DOHH2 (cell line): ENCODE results near the gene EPHB2.

Source experiments
- H3F3A ChIP-seq: fragments of 200-600 bp; sonication (generic), shearing (Covaris generic); 2 replicates; pipeline ENCODE4 v1.6.0; 2016; ENCODE audit warnings: antibody characterized with exemption, mild to moderate bottlenecking; ENCODE audit not compliant: control insufficient read depth, insufficient read depth
- H3K27ac ChIP-seq: fragments of 200-600 bp; sonication (generic); 2 replicates; pipeline ENCODE4 v1.5.1; 2014; ENCODE audit warnings: low read depth, mild to moderate bottlenecking, low read length, moderate library complexity
- H3K27me3 ChIP-seq: fragments of 200-600 bp; sonication (generic); 2 replicates; pipeline ENCODE4 v1.6.1; 2014; ENCODE audit warnings: mild to moderate bottlenecking, low read length, mixed read lengths; ENCODE audit not compliant: control insufficient read depth
- H3K36me3 ChIP-seq: fragments of 200-600 bp; sonication (generic); 2 replicates; pipeline ENCODE4 v1.6.1; 2014; ENCODE audit warnings: mild to moderate bottlenecking, low read length, moderate library complexity, mixed read lengths; ENCODE audit not compliant: control insufficient read depth
- H3K4me1 ChIP-seq: fragments of 200-600 bp; sonication (generic); 2 replicates; pipeline ENCODE4 v1.6.1; 2014; ENCODE audit warnings: mild to moderate bottlenecking, low read length, mixed read lengths; ENCODE audit not compliant: control insufficient read depth
- H3K4me2 ChIP-seq: fragments of 200-600 bp; sonication (generic); 2 replicates; pipeline ENCODE4 v1.6.0; 2014; ENCODE audit warnings: mild to moderate bottlenecking, low read length, moderate library complexity
- H3K4me3 ChIP-seq: fragments of 200-600 bp; sonication (generic); 2 replicates; pipeline ENCODE4 v1.5.1; 2014; ENCODE audit warnings: mild to moderate bottlenecking, low read length, mixed read lengths
- H3K79me2 ChIP-seq: fragments of 200-600 bp; sonication (generic); 2 replicates; pipeline ENCODE4 v1.6.1; 2014; ENCODE audit warnings: mild to moderate bottlenecking, low read length, mixed read lengths; ENCODE audit not compliant: control insufficient read depth
- H3K9me2 ChIP-seq: fragments of 200-600 bp; sonication (generic); replicated peaks from 2 replicates; pipeline ENCODE4 v1.6.1; 2014; ENCODE audit warnings: mild to moderate bottlenecking, low read length, mixed read lengths; ENCODE audit not compliant: control insufficient read depth
- H3K9me3 ChIP-seq: fragments of 200-600 bp; sonication (generic); 2 replicates; pipeline ENCODE4 v1.6.1; 2014; ENCODE audit warnings: antibody characterized with exemption, low read length, mixed read lengths; ENCODE audit not compliant: control insufficient read depth, insufficient read depth
- H4K20me1 ChIP-seq: fragments of 200-600 bp; sonication (generic); 2 replicates; pipeline ENCODE4 v1.6.0; 2014; ENCODE audit warnings: low read depth, mild to moderate bottlenecking, antibody characterized with exemption, low read length, moderate library complexity; ENCODE audit not compliant: control insufficient read depth, insufficient read depth
- EZH2phosphoT487 ChIP-seq: fragments of 200-600 bp; sonication (generic); IDR thresholded peaks from 2 replicates; pipeline ENCODE4 v1.6.1; 2017; ENCODE audit warnings: borderline replicate concordance, mild to moderate bottlenecking, antibody characterized with exemption, low read length, moderate library complexity, mixed read lengths
- TF ChIP-seq, protein P1 (sequence below): fragments of 200-600 bp; sonication (generic); IDR thresholded peaks from one replicate; pipeline ENCODE4 v1.5.1; 2014; ENCODE audit warnings: antibody characterized with exemption, mild to moderate bottlenecking, low read depth, low read length; ENCODE audit not compliant: poor library complexity, severe bottlenecking

EPHB2 gene

DNA sequence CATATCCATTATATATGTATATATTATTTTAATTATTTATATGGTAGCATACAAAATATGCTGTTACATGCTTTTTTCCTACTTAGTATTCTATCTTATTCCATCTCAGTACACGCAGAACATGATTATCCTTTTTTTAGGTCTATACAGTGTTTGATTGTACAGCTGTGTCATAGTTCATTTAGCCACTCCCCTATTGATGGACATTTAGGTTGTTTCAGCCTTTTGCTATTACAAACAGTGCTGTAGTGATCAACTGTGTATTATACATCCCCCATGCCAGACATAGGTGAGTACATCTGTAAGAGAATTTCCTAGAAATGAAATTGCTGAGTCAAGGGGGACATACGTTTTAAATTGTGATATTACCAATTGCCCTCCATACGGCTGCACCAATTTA, 246.4 kb downstream of the EPHB2 start:
- TF ChIP-seq, protein P1, sequence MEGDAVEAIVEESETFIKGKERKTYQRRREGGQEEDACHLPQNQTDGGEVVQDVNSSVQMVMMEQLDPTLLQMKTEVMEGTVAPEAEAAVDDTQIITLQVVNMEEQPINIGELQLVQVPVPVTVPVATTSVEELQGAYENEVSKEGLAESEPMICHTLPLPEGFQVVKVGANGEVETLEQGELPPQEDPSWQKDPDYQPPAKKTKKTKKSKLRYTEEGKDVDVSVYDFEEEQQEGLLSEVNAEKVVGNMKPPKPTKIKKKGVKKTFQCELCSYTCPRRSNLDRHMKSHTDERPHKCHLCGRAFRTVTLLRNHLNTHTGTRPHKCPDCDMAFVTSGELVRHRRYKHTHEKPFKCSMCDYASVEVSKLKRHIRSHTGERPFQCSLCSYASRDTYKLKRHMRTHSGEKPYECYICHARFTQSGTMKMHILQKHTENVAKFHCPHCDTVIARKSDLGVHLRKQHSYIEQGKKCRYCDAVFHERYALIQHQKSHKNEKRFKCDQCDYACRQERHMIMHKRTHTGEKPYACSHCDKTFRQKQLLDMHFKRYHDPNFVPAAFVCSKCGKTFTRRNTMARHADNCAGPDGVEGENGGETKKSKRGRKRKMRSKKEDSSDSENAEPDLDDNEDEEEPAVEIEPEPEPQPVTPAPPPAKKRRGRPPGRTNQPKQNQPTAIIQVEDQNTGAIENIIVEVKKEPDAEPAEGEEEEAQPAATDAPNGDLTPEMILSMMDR, result no peak
- no peak for TF ChIP-seq EZH2phosphoT487

GRCh38 chr1:22958556-22958955, 247.9 kb downstream of the EPHB2 start:
- H3K27me3 ChIP-seq, result no peaks in the 10 kb centered on the region
- no peaks in the 10 kb centered on the region for H3F3A ChIP-seq
- no peaks in the 10 kb centered on the region for H3K9me2 ChIP-seq
- no peaks in the 10 kb centered on the region for H3K79me2 ChIP-seq
- H3K36me3 ChIP-seq, result no peaks in the 10 kb centered on the region
- no peaks in the 10 kb centered on the region for H3K9me3 ChIP-seq
- no peaks in the 10 kb centered on the region for H4K20me1 ChIP-seq
- TF ChIP-seq, protein P1, result no peak
- TF ChIP-seq EZH2phosphoT487, result no peak
- no peak overlapping the region for H3K4me2 ChIP-seq
- H3K27ac ChIP-seq, result no peak overlapping the region
- H3K4me1 ChIP-seq, result no peaks in the 10 kb centered on the region
- no peak overlapping the region for H3K4me3 ChIP-seq

More for the DNA sequence above, 246.4 kb downstream of the EPHB2 start:
- Histone ChIP-seq H3K9me2 (no peaks in the 10 kb centered on the region), H3K27ac (no peak overlapping the region), H4K20me1 (no peaks in the 10 kb centered on the region), H3K9me3 (no peaks in the 10 kb centered on the region), H3F3A (no peaks in the 10 kb centered on the region), H3K27me3 (no peaks in the 10 kb centered on the region), H3K4me1 (no peaks in the 10 kb centered on the region), H3K4me2 (no peak overlapping the region), H3K4me3 (no peak overlapping the region), H3K36me3 (no peaks in the 10 kb centered on the region), H3K79me2 (no peaks in the 10 kb centered on the region)

DNA sequence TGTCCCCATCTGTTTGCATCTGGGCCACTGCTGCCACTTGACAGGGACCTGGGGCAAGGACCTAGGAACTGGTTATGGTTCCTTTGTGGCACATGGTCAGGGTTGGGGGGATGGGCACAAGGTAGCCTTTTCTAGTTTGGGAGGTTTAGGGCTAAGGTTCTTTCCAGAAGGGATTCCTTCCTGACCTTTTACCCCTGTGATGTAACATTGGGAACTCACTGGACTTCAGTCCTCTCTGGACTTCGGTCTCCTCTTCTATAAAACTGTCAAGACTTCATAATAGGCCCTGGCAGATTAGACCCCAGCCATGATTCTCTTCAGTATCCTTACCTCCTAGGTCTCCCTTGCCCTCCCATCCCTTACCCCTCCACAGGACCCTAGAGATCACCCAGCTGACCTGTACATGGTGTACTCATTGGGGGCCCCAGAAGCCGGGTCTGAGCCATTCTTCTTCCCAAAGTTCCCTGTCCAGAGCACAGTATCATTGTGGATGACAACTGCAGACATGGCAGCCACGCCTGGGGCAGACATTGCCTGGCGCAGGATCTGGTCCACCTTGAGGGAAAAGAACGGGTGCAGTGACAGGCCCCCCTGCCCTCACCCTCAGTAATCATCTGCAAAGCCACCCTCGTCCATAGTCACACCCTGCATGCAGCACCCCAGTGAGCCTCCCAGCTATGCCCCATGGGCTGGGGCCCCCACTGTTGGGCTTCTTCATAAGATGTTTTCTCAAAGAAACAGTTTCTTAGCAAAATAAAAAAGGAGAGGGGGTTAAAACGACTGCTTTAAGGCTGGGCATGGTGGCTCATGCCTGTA, 249.1 kb downstream of the EPHB2 start:
- no peaks in the 10 kb centered on the region for H3K36me3 ChIP-seq
- H3K4me3 ChIP-seq, result no peak overlapping the region
- H3F3A ChIP-seq, result no peaks in the 10 kb centered on the region
- no peak overlapping the region for H3K27ac ChIP-seq
- H4K20me1 ChIP-seq, result 0 out of 2 replicates have a peak, but pooled peaks cover 4% of the 10 kb centered on the region
- peaks cover 4% of the 10 kb centered on the region for H3K27me3 ChIP-seq
- no peaks in the 10 kb centered on the region for H3K4me1 ChIP-seq
- no peaks in the 10 kb centered on the region for H3K79me2 ChIP-seq
- H3K9me3 ChIP-seq, result no peaks in the 10 kb centered on the region
- TF ChIP-seq, protein P1, result no peak
- TF ChIP-seq EZH2phosphoT487, result no peak
- no peaks in the 10 kb centered on the region for H3K9me2 ChIP-seq
- no peak overlapping the region for H3K4me2 ChIP-seq
